Activated B cell treated with CpG ODN at 0.5 μM for 24 hours (primary cell): ENCODE results near the gene HDAC11. TPM values are rescaled to one million over a fixed set of nuclear protein-coding genes. Genes with fewer than 3 reads are reported as not detected.

Experiments
- ATAC-seq: fragments of 200-7000 bp; cut with Tn5 transposase; one replicate; pipeline ENCODE4 v1.10.0; 2021; ENCODE audit warnings: low read depth, mild to moderate bottlenecking, moderate library complexity
- CTCF ChIA-PET: fragments of 350-600 bp; sonication (Branson Sonifier 250); formaldehyde crosslinking; loops from one replicate; lab custom pipeline; 2021; ENCODE audit warnings: antibody characterized with exemption; lab: Charles Lee
- POLR2A ChIA-PET: fragments of 350-600 bp; sonication (Branson Sonifier 250); formaldehyde crosslinking; loops from one replicate; lab custom pipeline; 2021; ENCODE audit warnings: antibody characterized with exemption; lab: Charles Lee
- DNase-seq: peaks from one replicate; pipeline ENCODE4 v3.0.0; 2022
- H3K27ac Mint-ChIP-seq: one replicate; pipeline ENCODE4 v1.8.0; 2020; ENCODE audit warnings: mixed read lengths
- H3K27me3 Mint-ChIP-seq: one replicate; pipeline ENCODE4 v1.8.0; 2021; ENCODE audit warnings: mixed read lengths
- H3K36me3 Mint-ChIP-seq: one replicate; pipeline ENCODE4 v1.8.0; 2021; ENCODE audit warnings: low read depth, mixed read lengths
- H3K4me1 Mint-ChIP-seq: one replicate; pipeline ENCODE4 v1.8.0; 2021; ENCODE audit warnings: mixed read lengths
- H3K4me3 Mint-ChIP-seq: one replicate; pipeline ENCODE4 v1.8.0; 2020; ENCODE audit warnings: mild to moderate bottlenecking, mixed read lengths
- H3K9me3 Mint-ChIP-seq: one replicate; pipeline ENCODE4 v1.8.0; 2020; ENCODE audit warnings: mixed read lengths
- intact Hi-C: fragments of 100-400 bp; cut with micrococcal nuclease; formaldehyde crosslinking; loops from one replicate; pipeline ENCODE4 v1.15.1; 2024
- total RNA-seq: library from RNA; stranded (reverse); gene quantifications from 2 replicates; pipeline ENCODE4 v1.2.3, GENCODE V29; 2022
- TF ChIP-seq, protein P1 (sequence below): fragments of 200-600 bp; IDR thresholded peaks from one replicate; pipeline ENCODE4 v1.8.0; 2022; ENCODE audit warnings: antibody characterized with exemption, mild to moderate bottlenecking

HDAC11 gene
- total RNA-seq, 1 donor from 2014 or later = 2.5 TPM

GRCh38 chr3:13507247-13507569, 27.1 kb downstream of the HDAC11 start:
- ATAC-seq = no peak
- H3K4me3 Mint-ChIP-seq = no peak overlapping the region
- no peaks in the 10 kb centered on the region for H3K4me1 Mint-ChIP-seq
- ChIA-PET CTCF (no interaction called here), POLR2A (no interaction called here)
- TF ChIP-seq, protein P1, sequence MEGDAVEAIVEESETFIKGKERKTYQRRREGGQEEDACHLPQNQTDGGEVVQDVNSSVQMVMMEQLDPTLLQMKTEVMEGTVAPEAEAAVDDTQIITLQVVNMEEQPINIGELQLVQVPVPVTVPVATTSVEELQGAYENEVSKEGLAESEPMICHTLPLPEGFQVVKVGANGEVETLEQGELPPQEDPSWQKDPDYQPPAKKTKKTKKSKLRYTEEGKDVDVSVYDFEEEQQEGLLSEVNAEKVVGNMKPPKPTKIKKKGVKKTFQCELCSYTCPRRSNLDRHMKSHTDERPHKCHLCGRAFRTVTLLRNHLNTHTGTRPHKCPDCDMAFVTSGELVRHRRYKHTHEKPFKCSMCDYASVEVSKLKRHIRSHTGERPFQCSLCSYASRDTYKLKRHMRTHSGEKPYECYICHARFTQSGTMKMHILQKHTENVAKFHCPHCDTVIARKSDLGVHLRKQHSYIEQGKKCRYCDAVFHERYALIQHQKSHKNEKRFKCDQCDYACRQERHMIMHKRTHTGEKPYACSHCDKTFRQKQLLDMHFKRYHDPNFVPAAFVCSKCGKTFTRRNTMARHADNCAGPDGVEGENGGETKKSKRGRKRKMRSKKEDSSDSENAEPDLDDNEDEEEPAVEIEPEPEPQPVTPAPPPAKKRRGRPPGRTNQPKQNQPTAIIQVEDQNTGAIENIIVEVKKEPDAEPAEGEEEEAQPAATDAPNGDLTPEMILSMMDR = no peak
- intact Hi-C loops = no loop called here
- DNase-seq = no peak
- H3K27me3 Mint-ChIP-seq = no peaks in the 10 kb centered on the region
- no peaks in the 10 kb centered on the region for H3K36me3 Mint-ChIP-seq
- no peaks in the 10 kb centered on the region for H3K9me3 Mint-ChIP-seq
- no peak overlapping the region for H3K27ac Mint-ChIP-seq

- H3K36me3 Mint-ChIP-seq = no peaks in the 10 kb centered on the region
- H3K9me3 Mint-ChIP-seq = no peaks in the 10 kb centered on the region
- intact Hi-C loops = no loop called here
- no peak for ATAC-seq
- ChIA-PET POLR2A (no interaction called here), CTCF (no interaction called here)
- no peak for DNase-seq
- H3K27ac Mint-ChIP-seq = no peak overlapping the region
- H3K4me1 Mint-ChIP-seq = no peaks in the 10 kb centered on the region
- no peak overlapping the region for H3K4me3 Mint-ChIP-seq
- TF ChIP-seq, protein P1 = no peak
- H3K27me3 Mint-ChIP-seq = no peaks in the 10 kb centered on the region
Measured at GRCh38 chr3:13507570-13508339, 27.6 kb downstream of the HDAC11 start.

- no peak overlapping the region for H3K27ac Mint-ChIP-seq
- H3K36me3 Mint-ChIP-seq = no peaks in the 10 kb centered on the region
- CTCF ChIA-PET = no interaction called here
- no peaks in the 10 kb centered on the region for H3K4me1 Mint-ChIP-seq
- DNase-seq (no peak), ATAC-seq (no peak)
- POLR2A ChIA-PET = no interaction called here
- no peak overlapping the region for H3K4me3 Mint-ChIP-seq
- intact Hi-C loops = no loop called here
- TF ChIP-seq, protein P1 = no peak
- H3K9me3 Mint-ChIP-seq = no peaks in the 10 kb centered on the region
- H3K27me3 Mint-ChIP-seq = no peaks in the 10 kb centered on the region
Measured at GRCh38 chr3:13508496-13508895, 28.4 kb downstream of the HDAC11 start.

DNA sequence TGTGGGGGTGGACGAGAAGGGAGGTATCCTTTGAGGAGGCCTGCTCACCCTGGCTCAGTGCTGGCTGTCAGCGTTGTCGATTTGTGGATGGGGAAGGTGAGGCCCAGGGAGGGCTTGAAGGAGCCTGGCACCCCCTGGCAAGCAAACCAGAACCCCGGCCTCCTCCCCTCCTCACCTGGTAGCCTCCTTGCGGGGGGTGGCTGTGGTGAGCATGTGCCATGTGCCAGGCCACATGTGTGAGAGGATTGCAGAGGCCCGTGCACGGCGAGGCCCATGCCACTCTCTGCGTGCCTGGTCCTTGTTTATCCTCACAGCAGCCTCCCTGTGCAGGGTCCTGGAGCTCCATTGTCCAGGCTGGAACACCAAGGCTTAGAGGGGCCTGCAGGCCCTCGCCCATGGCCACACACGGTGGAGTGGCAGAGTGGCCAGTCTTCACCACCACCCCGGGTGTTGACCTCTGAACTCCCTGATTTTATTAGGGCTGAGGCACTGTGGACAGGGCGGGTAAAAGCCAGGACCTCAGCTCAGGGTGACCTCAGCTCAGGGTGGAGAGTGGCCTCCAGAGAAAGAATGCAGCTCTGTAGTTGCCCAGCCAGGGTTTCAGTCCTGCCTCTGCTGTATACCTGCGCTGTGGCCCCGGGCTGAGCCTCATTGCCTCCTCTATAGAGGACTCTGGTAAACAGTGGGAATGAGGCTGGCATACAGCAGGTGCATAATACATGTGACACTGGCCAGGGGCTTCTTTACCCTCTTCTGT, 29.1 kb downstream of the HDAC11 start:
- no peak overlapping the region for H3K27ac Mint-ChIP-seq
- intact Hi-C loops = no loop called here
- H3K4me1 Mint-ChIP-seq = no peaks in the 10 kb centered on the region

GRCh38 chr3:13509816-13510192, 29.7 kb downstream of the HDAC11 start:
- DNase-seq = no peak
- intact Hi-C loops = no loop called here
- ATAC-seq = no peak

More for the DNA sequence above, 29.1 kb downstream of the HDAC11 start:
- H3K27me3 Mint-ChIP-seq = no peaks in the 10 kb centered on the region
- no peaks in the 10 kb centered on the region for H3K9me3 Mint-ChIP-seq
- ATAC-seq = no peak
- no peak for DNase-seq
- CTCF ChIA-PET = no interaction called here
- H3K4me3 Mint-ChIP-seq = no peak overlapping the region
- H3K36me3 Mint-ChIP-seq = no peaks in the 10 kb centered on the region
- POLR2A ChIA-PET = no interaction called here
- TF ChIP-seq, protein P1 = no peak

More at GRCh38 chr3:13509816-13510192, 29.7 kb downstream of the HDAC11 start:
- Mint-ChIP-seq H3K27ac (no peak overlapping the region), H3K4me3 (no peak overlapping the region), H3K4me1 (no peaks in the 10 kb centered on the region), H3K36me3 (no peaks in the 10 kb centered on the region), H3K9me3 (no peaks in the 10 kb centered on the region), H3K27me3 (no peaks in the 10 kb centered on the region)
- ChIA-PET POLR2A (no interaction called here), CTCF (no interaction called here)
- TF ChIP-seq, protein P1 = no peak
